ENCODE data around the gene TGFB1. TPM values are rescaled to one million over a fixed set of nuclear protein-coding genes. Genes with fewer than 3 reads are reported as not detected.

Gene TGFB1
- total and polyA plus RNA-seq, 2 of the 13 experiments (the other 11 are each of a cell fraction or from before 2014, with no cell fraction given), result 4.1 to 5.4 TPM

DNA sequence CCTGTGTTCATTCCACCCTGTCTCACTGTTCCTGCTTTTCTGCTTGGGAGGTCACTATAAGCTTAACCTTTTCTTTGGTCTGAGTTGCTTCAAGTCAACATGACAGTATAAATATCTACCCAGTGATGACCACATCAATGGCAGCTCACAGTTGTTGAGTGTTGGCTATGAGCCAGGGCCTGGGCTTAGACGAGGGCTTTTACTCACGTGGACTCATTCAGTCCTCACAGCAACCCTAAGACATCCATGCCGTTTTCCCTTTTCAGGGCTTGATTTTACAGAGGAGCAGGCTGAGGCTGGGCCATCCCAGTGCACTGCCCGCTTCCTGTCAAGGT lies 54.0 kb downstream of the TGFB1 start (continued):
- TF ChIP-seq TCF7 (IDR thresholded peaks at IDR 0.05; ENCODE audit: low read depth), result no peak

DNA sequence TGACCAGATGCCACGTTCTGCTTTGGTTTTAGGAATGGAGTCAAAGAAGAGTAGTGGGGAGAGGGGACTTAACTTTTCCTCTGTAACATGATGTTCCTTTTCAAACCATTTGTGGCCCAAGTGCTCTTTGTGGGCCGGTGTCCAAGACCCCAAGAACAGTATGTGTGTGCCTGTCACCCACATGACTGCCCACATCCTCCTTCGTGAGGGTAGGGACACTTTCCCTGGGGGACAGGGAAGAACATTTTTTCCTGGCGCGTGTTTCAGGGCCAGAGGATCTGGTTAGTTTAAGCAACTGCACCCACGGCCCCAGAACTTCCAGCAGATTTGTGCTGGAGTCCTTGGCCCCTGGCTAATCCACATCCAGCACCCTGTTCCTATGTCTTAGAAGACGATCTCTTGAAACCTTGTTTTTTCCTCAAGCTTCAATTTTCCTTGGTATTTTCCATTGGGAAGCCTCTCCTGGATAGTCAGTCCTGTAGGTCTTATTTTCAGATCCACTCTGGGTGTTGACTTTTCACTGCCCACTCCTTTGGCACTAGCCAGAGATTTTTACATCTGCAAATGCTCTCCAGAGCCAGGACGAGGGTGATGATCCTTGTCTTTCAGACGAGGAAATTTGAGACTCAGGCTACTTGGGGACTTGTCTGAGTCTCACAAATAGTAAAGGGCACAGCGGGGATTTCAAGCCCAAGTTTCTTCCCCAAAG lies 54.5 kb downstream of the TGFB1 start:
- no peak overlapping the region for H3K27ac ChIP-seq (ENCODE audit: extremely low read length, insufficient read depth, low read length)

DNA sequence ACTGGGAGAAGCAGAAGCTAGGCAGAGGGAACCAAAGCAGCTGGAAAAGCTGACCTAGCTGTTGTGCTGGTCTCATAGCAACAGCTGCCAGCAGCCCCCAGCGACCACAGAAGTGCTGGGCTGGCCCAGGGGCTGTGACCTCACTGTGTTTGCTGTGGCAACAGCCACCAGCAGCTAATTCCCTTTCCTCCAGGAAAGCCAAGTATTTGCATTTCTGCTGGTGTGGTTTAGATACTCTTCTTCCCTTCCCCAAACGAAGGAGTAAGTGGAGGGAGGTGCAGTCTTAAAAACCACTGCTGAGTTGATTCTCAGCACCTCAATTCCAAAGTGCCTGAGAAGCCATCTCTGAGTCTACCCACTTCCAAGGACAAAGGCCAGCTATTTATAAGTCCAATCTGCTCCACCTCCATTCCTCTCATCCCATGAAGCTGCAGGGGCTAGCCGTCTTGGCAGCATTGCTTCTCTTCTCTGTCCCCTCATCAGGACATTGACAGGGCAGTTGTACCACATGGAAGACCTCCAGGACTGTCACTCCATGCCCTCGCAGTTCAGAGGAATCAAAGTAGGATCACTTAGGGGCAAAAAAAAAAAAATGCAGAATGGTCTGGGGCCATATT lies 55.3 kb downstream of the TGFB1 start:
- Histone ChIP-seq H3K9me3 (ENCODE audit: low read length) (no peaks in the 10 kb centered on the region), H3K27me3 (ENCODE audit: control insufficient read depth in 1 of 2, insufficient read depth in 2 of 2, low read length in 2 of 2) (no peaks in the 10 kb centered on the region), H3K9ac (ENCODE audit: insufficient read depth, low read depth, low read length) (no peak overlapping the region), H3K4me2 (ENCODE audit: low read depth, low read length) (no peak overlapping the region), H3K27ac (ENCODE audit: extremely low read length, insufficient read depth, low read length) (peak overlapping the region; percentile 45), H3K4me3 (replicated peaks in 1 of 3; ENCODE audit: insufficient read depth in 1 of 3, low read depth in 2 of 3, low read length in 3 of 3) (no peak overlapping the region), H3K79me2 (ENCODE audit: insufficient read depth, low read length) (no peaks in the 10 kb centered on the region), H2AFZ (ENCODE audit: low read length) (no peak overlapping the region), H4K20me1 (ENCODE audit: insufficient read depth, low read length) (no peaks in the 10 kb centered on the region; the same call in 1 of the 2 replicates), H3K4me1 (ENCODE audit: insufficient read depth, low read length) (no peaks in the 10 kb centered on the region), H3K36me3 (replicated peaks in 1 of 2; ENCODE audit: control insufficient read depth in 1 of 2, insufficient read depth in 2 of 2, low read length in 2 of 2) (peaks cover 58 to 97% of the 10 kb centered on the region in 2 experiments)
- no peak for DNase-seq (ENCODE audit: low spot score)
- in situ Hi-C loops (cut with HindIII; ENCODE audit: extremely low pct_ligation_motif_present, low pct_unique_long_range_greater_than_20kb) (no loop called here), intact Hi-C loops (cut with micrococcal nuclease; ENCODE audit: unreplicated experiment) (no loop called here)
- peak; percentile 51 for ATAC-seq
- CTCF ChIA-PET (ENCODE audit: low intra/inter-chr PET ratio, low total read pairs), result no interaction called here
- 90% methylated on average over 4 of the region's 4 CpGs for WGBS (ENCODE audit: low lambda C conversion rate)
- BruUV-seq (replicated peaks), result no TSS peak
- TF ChIP-seq, protein P1, sequence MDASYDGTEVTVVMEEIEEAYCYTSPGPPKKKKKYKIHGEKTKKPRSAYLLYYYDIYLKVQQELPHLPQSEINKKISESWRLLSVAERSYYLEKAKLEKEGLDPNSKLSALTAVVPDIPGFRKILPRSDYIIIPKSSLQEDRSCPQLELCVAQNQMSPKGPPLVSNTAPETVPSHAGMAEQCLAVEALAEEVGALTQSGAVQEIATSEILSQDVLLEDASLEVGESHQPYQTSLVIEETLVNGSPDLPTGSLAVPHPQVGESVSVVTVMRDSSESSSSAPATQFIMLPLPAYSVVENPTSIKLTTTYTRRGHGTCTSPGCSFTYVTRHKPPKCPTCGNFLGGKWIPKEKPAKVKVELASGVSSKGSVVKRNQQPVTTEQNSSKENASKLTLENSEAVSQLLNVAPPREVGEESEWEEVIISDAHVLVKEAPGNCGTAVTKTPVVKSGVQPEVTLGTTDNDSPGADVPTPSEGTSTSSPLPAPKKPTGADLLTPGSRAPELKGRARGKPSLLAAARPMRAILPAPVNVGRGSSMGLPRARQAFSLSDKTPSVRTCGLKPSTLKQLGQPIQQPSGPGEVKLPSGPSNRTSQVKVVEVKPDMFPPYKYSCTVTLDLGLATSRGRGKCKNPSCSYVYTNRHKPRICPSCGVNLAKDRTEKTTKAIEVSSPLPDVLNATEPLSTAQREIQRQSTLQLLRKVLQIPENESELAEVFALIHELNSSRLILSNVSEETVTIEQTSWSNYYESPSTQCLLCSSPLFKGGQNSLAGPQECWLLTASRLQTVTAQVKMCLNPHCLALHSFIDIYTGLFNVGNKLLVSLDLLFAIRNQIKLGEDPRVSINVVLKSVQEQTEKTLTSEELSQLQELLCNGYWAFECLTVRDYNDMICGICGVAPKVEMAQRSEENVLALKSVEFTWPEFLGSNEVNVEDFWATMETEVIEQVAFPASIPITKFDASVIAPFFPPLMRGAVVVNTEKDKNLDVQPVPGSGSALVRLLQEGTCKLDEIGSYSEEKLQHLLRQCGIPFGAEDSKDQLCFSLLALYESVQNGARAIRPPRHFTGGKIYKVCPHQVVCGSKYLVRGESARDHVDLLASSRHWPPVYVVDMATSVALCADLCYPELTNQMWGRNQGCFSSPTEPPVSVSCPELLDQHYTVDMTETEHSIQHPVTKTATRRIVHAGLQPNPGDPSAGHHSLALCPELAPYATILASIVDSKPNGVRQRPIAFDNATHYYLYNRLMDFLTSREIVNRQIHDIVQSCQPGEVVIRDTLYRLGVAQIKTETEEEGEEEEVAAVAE (CRISPR knock-in tag; IDR thresholded peaks at IDR 0.05; ENCODE audit: borderline replicate concordance), result no peak
- 0 out of 2 replicates have a peak, but pooled peaks have one; percentile 29 for TF ChIP-seq RFX3 (CRISPR knock-in tag; IDR thresholded peaks at IDR 0.05)
- TF ChIP-seq RFX1 (IDR thresholded peaks at IDR 0.05), result peak; percentile 55; the same call in 1 of the 2 replicates
- TF ChIP-seq ZNF260 (CRISPR knock-in tag; IDR thresholded peaks at IDR 0.05; ENCODE audit: borderline replicate concordance, low read depth), result no peak
- no peak for TF ChIP-seq MEIS2 (CRISPR knock-in tag; IDR thresholded peaks at IDR 0.05)
- no peak for FAIRE-seq
- POLR2A ChIA-PET, result interaction anchor here (0.9 to 1.1 kb wide), 2 partner anchors 10 to 34 kb away, joined by 4 to 7 read pairs; partner anchors contain the start of gene HNRNPUL1

More for the DNA sequence above, 54.5 kb downstream of the TGFB1 start:
- Histone ChIP-seq H3K4me2 (ENCODE audit: low read depth, low read length) (no peak overlapping the region), H3K4me3 (replicated peaks in 1 of 3; ENCODE audit: insufficient read depth in 1 of 3, low read depth in 2 of 3, low read length in 3 of 3) (no peak overlapping the region), H3K9me3 (ENCODE audit: low read length) (no peaks in the 10 kb centered on the region), H3K79me2 (ENCODE audit: insufficient read depth, low read length) (no peaks in the 10 kb centered on the region), H4K20me1 (ENCODE audit: insufficient read depth, low read length) (no peaks in the 10 kb centered on the region; the same call in 1 of the 2 replicates), H3K4me1 (ENCODE audit: insufficient read depth, low read length) (no peaks in the 10 kb centered on the region), H3K36me3 (replicated peaks in 1 of 2; ENCODE audit: control insufficient read depth in 1 of 2, insufficient read depth in 2 of 2, low read length in 2 of 2) (peaks cover 53 to 97% of the 10 kb centered on the region in 2 experiments), H2AFZ (ENCODE audit: low read length) (no peak overlapping the region), H3K27me3 (ENCODE audit: control insufficient read depth in 1 of 2, insufficient read depth in 2 of 2, low read length in 2 of 2) (no peaks in the 10 kb centered on the region), H3K9ac (ENCODE audit: insufficient read depth, low read depth, low read length) (no peak overlapping the region)
- no peak for DNase-seq (ENCODE audit: low spot score)
- POLR2A ChIA-PET, result no interaction called here
- CTCF ChIA-PET (ENCODE audit: low intra/inter-chr PET ratio, low total read pairs), result no interaction called here
- no peak for ATAC-seq
- WGBS (ENCODE audit: low lambda C conversion rate), result 98% methylated on average over 10 of the region's 10 CpGs
- in situ Hi-C loops (cut with HindIII; ENCODE audit: extremely low pct_ligation_motif_present, low pct_unique_long_range_greater_than_20kb) (no loop called here), intact Hi-C loops (cut with micrococcal nuclease; ENCODE audit: unreplicated experiment) (no loop called here)
- TF ChIP-seq ZNF761 (CRISPR knock-in tag; conservative IDR thresholded peaks at IDR 0.05), result no peak
- no peak for TF ChIP-seq SIX1 (CRISPR knock-in tag; IDR thresholded peaks at IDR 0.05; ENCODE audit: borderline replicate concordance)
- FAIRE-seq, result no peak
- no TSS peak for BruUV-seq (replicated peaks)

All from HepG2 (cell line).